K562 (cell line): ENCODE measurements around the gene ITGAV. TPM values are rescaled to one million over a fixed set of nuclear protein-coding genes. Genes with fewer than 3 reads are reported as not detected.

Experiments
- ATAC-seq: fragments of 200-7000 bp; cut with Tn5 transposase; 3 replicates; pipeline ENCODE4 v1.9.1; 2020; ENCODE audit warnings: moderate library complexity
- BruUV-seq: library from RNA; stranded (reverse); fragments of 400-500 nt; replicated peaks from 2 replicates; lab custom pipeline; 2021; lab: Mats Ljungman, UMichigan
- CTCF ChIA-PET: fragments of 300-600 bp; formaldehyde crosslinking; extraction: SDS; loops from one replicate; lab custom pipeline; 2021; ENCODE audit warnings: low intra/inter-chr PET ratio; lab: Yijun Ruan, JAX
- POLR2A ChIA-PET: fragments of 300-600, 350-650 bp; sonication (Branson Sonifier 250); formaldehyde crosslinking; extraction: SDS; loops from one replicate; lab custom pipeline; 2021; ENCODE audit warnings: antibody characterized with exemption, inconsistent platforms; lab: Yijun Ruan, JAX
- DNase-seq, 4 experiments: peaks; one replicate each; pipeline versions ENCODE4 v3.0.0 to v3.0.0-alpha.2; 2011 to 2018; ENCODE audit warnings: low spot score in 3 of 4, mixed read lengths in 3 of 4; ENCODE audit errors: extremely low read depth in 1 of 4
- FAIRE-seq: peaks from 2 replicates; lab custom pipeline; 2011; peaks lifted over from hg19 to GRCh38; lab: Jason Lieb, UNC
- H2AFZ ChIP-seq: 2 replicates; pipeline ENCODE4 v1.6.0; 2011; ENCODE audit warnings: low read depth, low read length, control low read depth, inconsistent platforms
- H3K27ac ChIP-seq: fragments of 200-600 bp; 3 replicates; pipeline ENCODE4 v1.8.0; 2011; ENCODE audit warnings: low read depth, mild to moderate bottlenecking, control low read depth, inconsistent platforms, low read length, moderate library complexity, mixed read lengths; ENCODE audit errors: extremely low read depth
- H3K27me3 ChIP-seq, 2 experiments: fragments of 300-600 bp in 1 of 2; 2 replicates in 1 of 2; 3 replicates in 1 of 2; pipeline versions ENCODE4 v1.6.0 to v1.8.0; 2011; ENCODE audit warnings: inconsistent platforms in 2 of 2, low read length in 2 of 2, mild to moderate bottlenecking in 1 of 2, mixed read lengths in 1 of 2, moderate library complexity in 1 of 2; ENCODE audit not compliant: control insufficient read depth in 2 of 2, insufficient read depth in 2 of 2
- H3K36me3 ChIP-seq: fragments of 300-600 bp; 3 replicates; pipeline ENCODE4 v1.8.0; 2011; ENCODE audit warnings: mild to moderate bottlenecking, low read length, inconsistent platforms; ENCODE audit not compliant: control insufficient read depth, insufficient read depth
- H3K4me1 ChIP-seq, 2 experiments: fragments of 200-600 bp in 1 of 2; replicated peaks in 1 of 2; 2 replicates in 1 of 2; 3 replicates in 1 of 2; pipeline versions ENCODE4 v1.5.1 to v1.8.0; 2011; ENCODE audit warnings: inconsistent platforms in 2 of 2, low read length in 2 of 2, mild to moderate bottlenecking in 1 of 2, mixed read lengths in 1 of 2, moderate library complexity in 1 of 2; ENCODE audit not compliant: control insufficient read depth in 2 of 2, insufficient read depth in 2 of 2
- H3K4me2 ChIP-seq: 2 replicates; pipeline ENCODE4 v1.6.1; 2011; ENCODE audit warnings: low read length, control low read depth, inconsistent platforms, mixed read lengths; ENCODE audit not compliant: insufficient read depth
- H3K4me3 ChIP-seq: fragments of 200-600 bp; sonication (generic), shearing (Covaris generic); 2 replicates; pipeline ENCODE4 v1.5.1; 2016; ENCODE audit warnings: control low read depth, inconsistent platforms
- H3K79me2 ChIP-seq: fragments of 200-600 bp; 3 replicates; pipeline ENCODE4 v1.8.0; 2011; ENCODE audit warnings: low read length, inconsistent platforms; ENCODE audit not compliant: control insufficient read depth, insufficient read depth
- H3K9ac ChIP-seq, 2 experiments: 2 replicates each; pipeline versions ENCODE4 v1.6.0 to v1.6.1; 2011; ENCODE audit warnings: low read depth in 2 of 2, low read length in 2 of 2, control low read depth in 1 of 2, inconsistent platforms in 1 of 2, mild to moderate bottlenecking in 1 of 2, mixed read lengths in 1 of 2; ENCODE audit not compliant: insufficient read depth in 1 of 2
- H3K9me1 ChIP-seq: one replicate; pipeline ENCODE4 v1.6.0; 2011; ENCODE audit warnings: inconsistent platforms, mild to moderate bottlenecking, low read length, moderate library complexity; ENCODE audit not compliant: control insufficient read depth, insufficient read depth
- H3K9me3 ChIP-seq: replicated peaks from 2 replicates; pipeline ENCODE4 v1.5.1; 2011; ENCODE audit warnings: low read depth, low read length, inconsistent platforms; ENCODE audit not compliant: control insufficient read depth, insufficient read depth
- H4K20me1 ChIP-seq: replicated peaks from 2 replicates; pipeline ENCODE4 v1.6.1; 2011; ENCODE audit warnings: low read length, inconsistent platforms, mixed read lengths; ENCODE audit not compliant: control insufficient read depth, insufficient read depth
- CBX3 ChIP-seq, 2 experiments: IDR thresholded peaks; 1 replicate in 1 of 2; 2 replicates in 1 of 2; pipeline ENCODE4 v1.6.1; 2012; ENCODE audit warnings: inconsistent platforms in 2 of 2, low read length in 2 of 2, borderline replicate concordance in 1 of 2, control low read depth in 1 of 2
- NFRKB ChIP-seq: fragments of 450-650 bp; IDR thresholded peaks from 2 replicates; pipeline ENCODE4 v1.6.1; 2016; ENCODE audit warnings: low read depth
- PHB2 ChIP-seq: fragments of 450-650 bp; IDR thresholded peaks from 2 replicates; pipeline ENCODE4 v1.6.1; 2017; ENCODE audit warnings: low read depth
- RBM22 ChIP-seq: fragments of 200-400 bp; formaldehyde crosslinking; IDR thresholded peaks from 2 replicates; pipeline ENCODE4 v1.6.1; 2018; ENCODE audit warnings: low read length, low read depth; ENCODE audit not compliant: poor library complexity, severe bottlenecking
- SRSF7 ChIP-seq: fragments of 200-400 bp; formaldehyde crosslinking; optimal IDR thresholded peaks from 2 replicates; pipeline ENCODE3; 2017; ENCODE audit warnings: mild to moderate bottlenecking, low read depth, low read length
- ZFP1 ChIP-seq: fragments of 450-650 bp; formaldehyde crosslinking; IDR thresholded peaks from 2 replicates; pipeline ENCODE4 v1.4.0; 2020; ENCODE audit warnings: mild to moderate bottlenecking, mixed read lengths
- ZNF408 ChIP-seq: fragments of 250-450 bp; sonication (Bioruptor Pico); IDR thresholded peaks from 2 replicates; pipeline ENCODE4 v1.4.0; 2020; ENCODE audit warnings: low read depth, mild to moderate bottlenecking, moderate library complexity
- WGBS: fragments of 100-300 bp; shearing (Covaris generic); methylation state at CpG from one replicate; pipeline ENCODE4 v1.1.6; 2016; ENCODE audit warnings: low coverage, mixed read lengths; ENCODE audit not compliant: insufficient coverage; ENCODE audit errors: missing lambda C conversion rate; 5-methylcytosine and 5-hydroxymethylcytosine counted together
- in situ Hi-C: fragments of 300-500 bp; cut with MboI; formaldehyde crosslinking; loops from 4 replicates; pipeline ENCODE4 v1.15.0; 2018; ENCODE audit warnings: inconsistent platforms, mixed read lengths
- intact Hi-C: fragments of 100-400 bp; cut with micrococcal nuclease; formaldehyde crosslinking; loops from 2 replicates; pipeline ENCODE4 v1.14.2; 2022
- polyA plus RNA-seq, 8 experiments: library from polyadenylated mRNA; depleted of rRNA in 4 of 8; stranded (reverse) in 5 of 8; unstranded in 3 of 8; fragments of >200 nt; fragmentation: Nextera tagmentation in 2 of 8; fragmentation: Illumina TruSeq in 1 of 8; extraction: Ambion mirVana in 2 of 8; extraction: Trizol in 1 of 8; gene quantifications; 2 replicates each; pipeline versions ENCODE4 v1.2.1 to v1.2.3, GENCODE V29; 2011 to 2014; ENCODE audit warnings: inconsistent platforms in 1 of 8, missing spikeins in 1 of 8
- total RNA-seq, 7 experiments: library from RNA; depleted of rRNA in 6 of 7; stranded (reverse); fragments of >200 nt in 6 of 7; fragmentation: Illumina TruSeq in 2 of 7; extraction: Trizol in 2 of 7; gene quantifications; 2 replicates each; pipeline versions ENCODE4 v1.2.1 to v1.2.3, GENCODE V29; 2011 to 2021; ENCODE audit warnings: low replicate concordance in 1 of 7
- TF ChIP-seq, protein P1 (sequence below): fragments of 450-650 bp; IDR thresholded peaks from 2 replicates; pipeline ENCODE4 v1.6.1; 2017; ENCODE audit warnings: antibody characterized with exemption, mild to moderate bottlenecking
- TF ChIP-seq, protein P2 (sequence below): fragments of 250-450 bp; sonication (Bioruptor Pico); IDR thresholded peaks from 2 replicates; pipeline ENCODE4 v1.5.0; 2021
- TF ChIP-seq, protein P3 (sequence below): fragments of 450-650 bp; formaldehyde crosslinking; IDR thresholded peaks from 2 replicates; pipeline ENCODE4 v1.4.0; 2022; ENCODE audit warnings: missing genetic modification characterization
- TF ChIP-seq, protein P4 (sequence below): fragments of 250-450 bp; sonication (Bioruptor Pico); IDR thresholded peaks from 2 replicates; pipeline ENCODE4 v1.4.0; 2020; ENCODE audit warnings: mild to moderate bottlenecking
- TF ChIP-seq, protein P5 (sequence below): sonication (generic); formaldehyde crosslinking; IDR thresholded peaks from 2 replicates; pipeline ENCODE4 v1.8.0; 2022; ENCODE audit warnings: mild to moderate bottlenecking, missing genetic modification reagents

Gene ITGAV
- total and polyA plus RNA-seq, 9 of the 15 experiments (the other 6 are each of a cell fraction or from before 2014, with no cell fraction given), result 3.7 to 17.7 (median 10.7) TPM

DNA sequence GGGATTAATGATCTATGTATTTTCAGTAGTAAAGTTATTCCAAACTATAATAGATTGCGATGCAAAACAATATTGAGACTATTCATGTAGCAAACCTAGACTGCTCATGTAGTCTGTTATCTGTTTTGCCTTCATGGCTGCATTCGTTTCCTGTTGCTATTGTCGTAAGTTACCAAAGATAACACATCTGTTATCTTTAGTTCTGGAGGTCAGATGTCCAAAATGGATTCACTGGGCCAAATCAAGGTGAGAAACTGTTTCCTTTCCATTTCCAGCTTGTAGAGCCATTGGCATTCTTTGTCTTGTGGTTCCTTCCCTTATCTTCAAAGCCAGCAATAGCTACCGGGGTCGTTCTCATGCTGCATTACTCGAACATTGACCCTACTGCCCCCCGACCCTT is 20.9 kb downstream of the ITGAV start (continued):
- TF ChIP-seq ZNF408 (CRISPR knock-in tag), result no peak
- TF ChIP-seq, protein P1, sequence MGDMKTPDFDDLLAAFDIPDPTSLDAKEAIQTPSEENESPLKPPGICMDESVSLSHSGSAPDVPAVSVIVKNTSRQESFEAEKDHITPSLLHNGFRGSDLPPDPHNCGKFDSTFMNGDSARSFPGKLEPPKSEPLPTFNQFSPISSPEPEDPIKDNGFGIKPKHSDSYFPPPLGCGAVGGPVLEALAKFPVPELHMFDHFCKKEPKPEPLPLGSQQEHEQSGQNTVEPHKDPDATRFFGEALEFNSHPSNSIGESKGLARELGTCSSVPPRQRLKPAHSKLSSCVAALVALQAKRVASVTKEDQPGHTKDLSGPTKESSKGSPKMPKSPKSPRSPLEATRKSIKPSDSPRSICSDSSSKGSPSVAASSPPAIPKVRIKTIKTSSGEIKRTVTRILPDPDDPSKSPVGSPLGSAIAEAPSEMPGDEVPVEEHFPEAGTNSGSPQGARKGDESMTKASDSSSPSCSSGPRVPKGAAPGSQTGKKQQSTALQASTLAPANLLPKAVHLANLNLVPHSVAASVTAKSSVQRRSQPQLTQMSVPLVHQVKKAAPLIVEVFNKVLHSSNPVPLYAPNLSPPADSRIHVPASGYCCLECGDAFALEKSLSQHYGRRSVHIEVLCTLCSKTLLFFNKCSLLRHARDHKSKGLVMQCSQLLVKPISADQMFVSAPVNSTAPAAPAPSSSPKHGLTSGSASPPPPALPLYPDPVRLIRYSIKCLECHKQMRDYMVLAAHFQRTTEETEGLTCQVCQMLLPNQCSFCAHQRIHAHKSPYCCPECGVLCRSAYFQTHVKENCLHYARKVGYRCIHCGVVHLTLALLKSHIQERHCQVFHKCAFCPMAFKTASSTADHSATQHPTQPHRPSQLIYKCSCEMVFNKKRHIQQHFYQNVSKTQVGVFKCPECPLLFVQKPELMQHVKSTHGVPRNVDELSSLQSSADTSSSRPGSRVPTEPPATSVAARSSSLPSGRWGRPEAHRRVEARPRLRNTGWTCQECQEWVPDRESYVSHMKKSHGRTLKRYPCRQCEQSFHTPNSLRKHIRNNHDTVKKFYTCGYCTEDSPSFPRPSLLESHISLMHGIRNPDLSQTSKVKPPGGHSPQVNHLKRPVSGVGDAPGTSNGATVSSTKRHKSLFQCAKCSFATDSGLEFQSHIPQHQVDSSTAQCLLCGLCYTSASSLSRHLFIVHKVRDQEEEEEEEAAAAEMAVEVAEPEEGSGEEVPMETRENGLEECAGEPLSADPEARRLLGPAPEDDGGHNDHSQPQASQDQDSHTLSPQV, result no peak

DNA sequence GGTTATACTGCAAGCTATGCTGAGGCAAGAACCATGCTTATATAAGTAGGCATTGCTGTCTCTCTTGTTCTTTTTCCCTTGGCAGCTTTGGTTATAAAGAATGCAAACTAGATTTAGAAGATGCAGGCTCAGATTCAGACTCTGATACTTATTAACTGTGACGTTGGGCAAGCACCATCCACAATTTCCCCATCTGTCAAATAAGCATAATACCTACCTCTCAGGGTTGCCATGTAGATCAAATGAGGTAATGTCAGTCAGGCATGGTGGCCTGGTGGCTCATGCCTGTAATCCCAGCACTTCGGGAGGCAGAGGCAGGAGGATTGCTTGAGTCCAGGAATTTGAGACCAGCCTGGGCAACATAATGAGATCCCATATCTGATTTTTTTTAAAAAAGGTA is 21.7 kb downstream of the ITGAV start:
- 75% methylated on average over 2 of the region's 2 CpGs for WGBS
- intact Hi-C loops, result no loop called here
- no peaks in the 10 kb centered on the region for H3K79me2 ChIP-seq
- H3K36me3 ChIP-seq, result no peaks in the 10 kb centered on the region
- H3K4me1 ChIP-seq, result peaks cover 0 to 6% of the 10 kb centered on the region in 2 experiments; a peak in 4 of 5 replicates
- no peak overlapping the region for H3K4me3 ChIP-seq
- H3K9ac ChIP-seq, result no peak overlapping the region
- H3K27ac ChIP-seq, result no peak overlapping the region
- ChIA-PET CTCF (no interaction called here), POLR2A (interaction anchor here (1.1 to 1.4 kb wide), 2 partner anchors 16 to 23 kb away, joined by 3 to 4 read pairs; no protein-coding TSS in a partner anchor)
- no peaks in the 10 kb centered on the region for H4K20me1 ChIP-seq
- no peak overlapping the region for H3K4me2 ChIP-seq
- no peaks in the 10 kb centered on the region for H3K9me3 ChIP-seq
- in situ Hi-C loops, result no loop called here
- no peaks in the 10 kb centered on the region for H3K9me1 ChIP-seq
- DNase-seq, result no peak
- no peak overlapping the region for H2AFZ ChIP-seq
- BruUV-seq, result no TSS peak
- FAIRE-seq, result no peak
- no peak for ATAC-seq
- H3K27me3 ChIP-seq, result no peaks in the 10 kb centered on the region
- TF ChIP-seq RBM22 (no peak), PHB2 (no peak), ZFP1 (CRISPR knock-in tag) (no peak), CBX3 (IDR thresholded peaks at IDR 0.05; ENCODE audit: borderline replicate concordance in 1 of 2, low read length in 2 of 2) (no peak), NFRKB (no peak), SRSF7 (no peak)
- TF ChIP-seq, protein P2, sequence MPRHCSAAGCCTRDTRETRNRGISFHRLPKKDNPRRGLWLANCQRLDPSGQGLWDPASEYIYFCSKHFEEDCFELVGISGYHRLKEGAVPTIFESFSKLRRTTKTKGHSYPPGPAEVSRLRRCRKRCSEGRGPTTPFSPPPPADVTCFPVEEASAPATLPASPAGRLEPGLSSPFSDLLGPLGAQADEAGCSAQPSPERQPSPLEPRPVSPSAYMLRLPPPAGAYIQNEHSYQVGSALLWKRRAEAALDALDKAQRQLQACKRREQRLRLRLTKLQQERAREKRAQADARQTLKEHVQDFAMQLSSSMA (CRISPR knock-in tag), result no peak
- TF ChIP-seq, protein P3, sequence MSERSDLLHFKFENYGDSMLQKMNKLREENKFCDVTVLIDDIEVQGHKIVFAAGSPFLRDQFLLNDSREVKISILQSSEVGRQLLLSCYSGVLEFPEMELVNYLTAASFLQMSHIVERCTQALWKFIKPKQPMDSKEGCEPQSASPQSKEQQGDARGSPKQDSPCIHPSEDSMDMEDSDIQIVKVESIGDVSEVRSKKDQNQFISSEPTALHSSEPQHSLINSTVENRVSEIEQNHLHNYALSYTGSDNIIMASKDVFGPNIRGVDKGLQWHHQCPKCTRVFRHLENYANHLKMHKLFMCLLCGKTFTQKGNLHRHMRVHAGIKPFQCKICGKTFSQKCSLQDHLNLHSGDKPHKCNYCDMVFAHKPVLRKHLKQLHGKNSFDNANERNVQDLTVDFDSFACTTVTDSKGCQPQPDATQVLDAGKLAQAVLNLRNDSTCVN (CRISPR knock-in tag), result no peak
- TF ChIP-seq, protein P4, sequence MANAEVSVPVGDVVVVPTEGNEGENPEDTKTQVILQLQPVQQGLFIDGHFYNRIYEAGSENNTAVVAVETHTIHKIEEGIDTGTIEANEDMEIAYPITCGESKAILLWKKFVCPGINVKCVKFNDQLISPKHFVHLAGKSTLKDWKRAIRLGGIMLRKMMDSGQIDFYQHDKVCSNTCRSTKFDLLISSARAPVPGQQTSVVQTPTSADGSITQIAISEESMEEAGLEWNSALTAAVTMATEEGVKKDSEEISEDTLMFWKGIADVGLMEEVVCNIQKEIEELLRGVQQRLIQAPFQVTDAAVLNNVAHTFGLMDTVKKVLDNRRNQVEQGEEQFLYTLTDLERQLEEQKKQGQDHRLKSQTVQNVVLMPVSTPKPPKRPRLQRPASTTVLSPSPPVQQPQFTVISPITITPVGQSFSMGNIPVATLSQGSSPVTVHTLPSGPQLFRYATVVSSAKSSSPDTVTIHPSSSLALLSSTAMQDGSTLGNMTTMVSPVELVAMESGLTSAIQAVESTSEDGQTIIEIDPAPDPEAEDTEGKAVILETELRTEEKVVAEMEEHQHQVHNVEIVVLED (CRISPR knock-in tag), result no peak
- TF ChIP-seq, protein P5, sequence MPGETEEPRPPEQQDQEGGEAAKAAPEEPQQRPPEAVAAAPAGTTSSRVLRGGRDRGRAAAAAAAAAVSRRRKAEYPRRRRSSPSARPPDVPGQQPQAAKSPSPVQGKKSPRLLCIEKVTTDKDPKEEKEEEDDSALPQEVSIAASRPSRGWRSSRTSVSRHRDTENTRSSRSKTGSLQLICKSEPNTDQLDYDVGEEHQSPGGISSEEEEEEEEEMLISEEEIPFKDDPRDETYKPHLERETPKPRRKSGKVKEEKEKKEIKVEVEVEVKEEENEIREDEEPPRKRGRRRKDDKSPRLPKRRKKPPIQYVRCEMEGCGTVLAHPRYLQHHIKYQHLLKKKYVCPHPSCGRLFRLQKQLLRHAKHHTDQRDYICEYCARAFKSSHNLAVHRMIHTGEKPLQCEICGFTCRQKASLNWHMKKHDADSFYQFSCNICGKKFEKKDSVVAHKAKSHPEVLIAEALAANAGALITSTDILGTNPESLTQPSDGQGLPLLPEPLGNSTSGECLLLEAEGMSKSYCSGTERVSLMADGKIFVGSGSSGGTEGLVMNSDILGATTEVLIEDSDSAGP, result no peak
